WTC11 (cell line): ENCODE data around the gene C1QTNF1. TPM values are rescaled to one million over a fixed set of nuclear protein-coding genes. Genes with fewer than 3 reads are reported as not detected.

Experiments
- ATAC-seq: fragments of 200-7000 bp; cut with Tn5 transposase; 2 replicates; pipeline ENCODE4 v1.10.0; 2021; ENCODE audit warnings: mild to moderate bottlenecking, moderate library complexity
- CTCF ChIA-PET: fragments of 300-600 bp; sonication (Branson Sonifier 250); formaldehyde crosslinking; loops from one replicate; lab custom pipeline; 2021; ENCODE audit warnings: antibody characterized with exemption; lab: Charles Lee
- POLR2A ChIA-PET: fragments of 350-600 bp; sonication (Branson Sonifier 250); formaldehyde crosslinking; loops from one replicate; lab custom pipeline; 2021; ENCODE audit warnings: antibody characterized with exemption; lab: Charles Lee
- DNase-seq: peaks from one replicate; pipeline ENCODE4 v3.0.0; 2021; ENCODE audit warnings: low spot score
- H3K27ac Mint-ChIP-seq: 2 replicates; pipeline ENCODE4 v1.8.0; 2021; ENCODE audit warnings: mixed read lengths
- H3K27me3 Mint-ChIP-seq: 2 replicates; pipeline ENCODE4 v1.8.0; 2021; ENCODE audit warnings: low read depth, mild to moderate bottlenecking, moderate library complexity, mixed read lengths
- H3K36me3 Mint-ChIP-seq: 2 replicates; pipeline ENCODE4 v1.8.0; 2021; ENCODE audit warnings: mixed read lengths
- H3K4me1 Mint-ChIP-seq: 2 replicates; pipeline ENCODE4 v1.8.0; 2022; ENCODE audit warnings: mixed read lengths
- H3K4me3 Mint-ChIP-seq: 2 replicates; pipeline ENCODE4 v1.8.0; 2021; ENCODE audit warnings: mild to moderate bottlenecking, moderate library complexity, mixed read lengths
- H3K9me3 Mint-ChIP-seq: 2 replicates; pipeline ENCODE4 v1.8.0; 2021; ENCODE audit warnings: mixed read lengths
- ATF1 ChIP-seq: sonication (generic); formaldehyde crosslinking; IDR thresholded peaks from 2 replicates; pipeline ENCODE4 v1.8.1; 2023; ENCODE audit warnings: mild to moderate bottlenecking, moderate library complexity, missing genetic modification reagents
- CBFB ChIP-seq: sonication (generic); formaldehyde crosslinking; IDR thresholded peaks from 2 replicates; pipeline ENCODE4 v1.8.1; 2022; ENCODE audit warnings: mild to moderate bottlenecking, low read depth, missing genetic modification reagents
- CREB1 ChIP-seq: sonication (generic); formaldehyde crosslinking; IDR thresholded peaks from 2 replicates; pipeline ENCODE4 v1.8.0; 2023; ENCODE audit warnings: mild to moderate bottlenecking, missing genetic modification reagents
- FOXJ3 ChIP-seq: sonication (generic); formaldehyde crosslinking; IDR thresholded peaks from 2 replicates; pipeline ENCODE4 v1.9.0; 2021; ENCODE audit warnings: missing genetic modification reagents, mild to moderate bottlenecking, borderline replicate concordance
- GABPB1 ChIP-seq: sonication (generic); formaldehyde crosslinking; IDR thresholded peaks from 2 replicates; pipeline ENCODE4 v1.8.1; 2023; ENCODE audit warnings: mild to moderate bottlenecking, missing genetic modification reagents
- GTF2I ChIP-seq: fragments of 250-450 bp; sonication (Bioruptor Pico); conservative IDR thresholded peaks from 2 replicates; pipeline ENCODE4 v1.4.0; 2021; ENCODE audit warnings: mild to moderate bottlenecking
- IRF2 ChIP-seq: sonication (generic); formaldehyde crosslinking; IDR thresholded peaks from 2 replicates; pipeline ENCODE4 v1.8.0; 2022; ENCODE audit warnings: low read depth, missing genetic modification reagents, borderline replicate concordance
- NR1H2 ChIP-seq: sonication (generic); formaldehyde crosslinking; IDR thresholded peaks from 2 replicates; pipeline ENCODE4 v1.9.0; 2021; ENCODE audit warnings: mild to moderate bottlenecking, moderate library complexity, missing genetic modification reagents
- PRRX2 ChIP-seq: fragments of 250-450 bp; sonication (Bioruptor Pico); IDR thresholded peaks from 2 replicates; pipeline ENCODE4 v1.8.0; 2021; ENCODE audit warnings: mild to moderate bottlenecking
- ZNF232 ChIP-seq: sonication (generic); formaldehyde crosslinking; IDR thresholded peaks from 2 replicates; pipeline ENCODE4 v1.8.0; 2022; ENCODE audit warnings: mild to moderate bottlenecking, missing genetic modification reagents
- ZNF317 ChIP-seq: sonication (generic); formaldehyde crosslinking; IDR thresholded peaks from 2 replicates; pipeline ENCODE4 v1.8.1; 2023; ENCODE audit warnings: low read depth, mild to moderate bottlenecking, moderate library complexity, missing genetic modification reagents, borderline replicate concordance
- ZNF396 ChIP-seq: fragments of 250-450 bp; sonication (Bioruptor Pico); IDR thresholded peaks from 2 replicates; pipeline ENCODE4 v1.8.0; 2021; ENCODE audit warnings: mild to moderate bottlenecking, moderate library complexity, borderline replicate concordance
- ZNF423 ChIP-seq: fragments of 250-450 bp; sonication (Bioruptor Pico); IDR thresholded peaks from 2 replicates; pipeline ENCODE4 v2.1.2; 2022; ENCODE audit warnings: mild to moderate bottlenecking, moderate library complexity
- total RNA-seq: library from RNA; stranded (reverse); gene quantifications from 3 replicates; pipeline ENCODE4 v1.2.3, GENCODE V29; 2021
- TF ChIP-seq, protein P1 (sequence below): sonication (generic); formaldehyde crosslinking; IDR thresholded peaks from 2 replicates; pipeline ENCODE4 v1.8.1; 2023; ENCODE audit warnings: mild to moderate bottlenecking, missing genetic modification reagents
- TF ChIP-seq, protein P2 (sequence below): sonication (generic); formaldehyde crosslinking; IDR thresholded peaks from 2 replicates; pipeline ENCODE4 v1.8.1; 2022; ENCODE audit warnings: low read depth, missing genetic modification reagents, borderline replicate concordance
- TF ChIP-seq, protein P3 (sequence below): fragments of 250-450 bp; sonication (Bioruptor Pico); IDR thresholded peaks from 2 replicates; pipeline ENCODE4 v1.9.0; 2021; ENCODE audit warnings: mild to moderate bottlenecking
- TF ChIP-seq, protein P4 (sequence below): sonication (generic); formaldehyde crosslinking; IDR thresholded peaks from 2 replicates; pipeline ENCODE4 v1.8.0; 2023; ENCODE audit warnings: missing genetic modification reagents, mild to moderate bottlenecking, borderline replicate concordance
- TF ChIP-seq, protein P5 (sequence below): sonication (generic); formaldehyde crosslinking; IDR thresholded peaks from 2 replicates; pipeline ENCODE4 v1.8.0; 2022; ENCODE audit warnings: mild to moderate bottlenecking, missing genetic modification reagents

Gene C1QTNF1
- total RNA-seq, 1 experiment from 2014 or later, result 1.7 TPM

DNA sequence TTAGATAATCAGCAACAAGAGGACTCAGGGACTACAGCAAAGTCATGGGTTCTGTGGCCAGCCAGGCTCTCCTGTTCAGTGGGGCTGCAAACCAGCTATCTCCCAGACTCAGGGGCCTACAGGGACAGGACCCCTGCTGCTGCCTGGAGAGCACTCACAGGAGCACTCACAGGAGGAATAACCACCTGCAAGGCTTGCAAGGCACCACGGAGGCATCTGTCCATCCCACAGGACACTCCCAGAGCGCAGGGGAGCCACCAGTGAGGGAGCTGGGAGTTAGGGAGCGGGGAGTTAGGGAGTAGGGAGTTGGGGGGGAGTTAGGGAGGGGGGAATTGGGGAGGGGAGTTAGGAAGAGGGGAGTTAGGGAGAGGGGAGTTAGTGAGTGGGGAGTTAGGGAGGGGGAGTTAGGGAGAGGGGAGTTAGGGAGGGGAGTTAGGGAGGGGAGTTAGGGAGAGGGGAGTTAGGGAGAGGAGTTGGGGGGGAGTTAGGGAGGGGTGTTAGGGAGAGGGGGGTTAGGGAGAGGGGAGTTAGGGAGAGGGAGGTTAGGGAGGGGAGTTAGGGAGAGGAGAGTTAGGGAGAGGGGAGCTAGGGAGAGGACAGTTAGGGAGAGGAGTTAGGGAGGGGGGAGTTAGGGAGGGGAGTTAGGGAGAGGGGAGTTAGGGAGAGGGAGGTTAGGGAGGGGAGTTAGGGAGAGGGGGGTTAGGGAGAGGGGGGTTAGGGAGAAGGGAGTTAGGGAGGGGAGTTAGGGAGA lies 20.1 kb upstream of the C1QTNF1 start:
- H3K27me3 Mint-ChIP-seq, result peaks cover 77% of the 10 kb centered on the region
- no peak for ATAC-seq
- no peak overlapping the region for H3K27ac Mint-ChIP-seq
- H3K9me3 Mint-ChIP-seq, result no peaks in the 10 kb centered on the region
- no peak for DNase-seq
- H3K36me3 Mint-ChIP-seq, result peaks cover 3% of the 10 kb centered on the region; the same call in 1 of the 2 replicates
- ChIA-PET CTCF (interaction anchor here (0.6 to 1.6 kb wide), 2 partner anchors 40 to 138 kb away, joined by 3 to 6 read pairs; no protein-coding TSS in a partner anchor), POLR2A (no interaction called here)
- peaks cover 14% of the 10 kb centered on the region for H3K4me1 Mint-ChIP-seq
- H3K4me3 Mint-ChIP-seq, result no peak overlapping the region
- TF ChIP-seq, protein P1, sequence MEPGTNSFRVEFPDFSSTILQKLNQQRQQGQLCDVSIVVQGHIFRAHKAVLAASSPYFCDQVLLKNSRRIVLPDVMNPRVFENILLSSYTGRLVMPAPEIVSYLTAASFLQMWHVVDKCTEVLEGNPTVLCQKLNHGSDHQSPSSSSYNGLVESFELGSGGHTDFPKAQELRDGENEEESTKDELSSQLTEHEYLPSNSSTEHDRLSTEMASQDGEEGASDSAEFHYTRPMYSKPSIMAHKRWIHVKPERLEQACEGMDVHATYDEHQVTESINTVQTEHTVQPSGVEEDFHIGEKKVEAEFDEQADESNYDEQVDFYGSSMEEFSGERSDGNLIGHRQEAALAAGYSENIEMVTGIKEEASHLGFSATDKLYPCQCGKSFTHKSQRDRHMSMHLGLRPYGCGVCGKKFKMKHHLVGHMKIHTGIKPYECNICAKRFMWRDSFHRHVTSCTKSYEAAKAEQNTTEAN (CRISPR knock-in tag), result no peak
- TF ChIP-seq NR1H2 (CRISPR knock-in tag) (no peak), IRF2 (no peak), ZNF396 (CRISPR knock-in tag) (no peak), ATF1 (no peak), GTF2I (no peak), CREB1 (no peak)
- TF ChIP-seq, protein P2, sequence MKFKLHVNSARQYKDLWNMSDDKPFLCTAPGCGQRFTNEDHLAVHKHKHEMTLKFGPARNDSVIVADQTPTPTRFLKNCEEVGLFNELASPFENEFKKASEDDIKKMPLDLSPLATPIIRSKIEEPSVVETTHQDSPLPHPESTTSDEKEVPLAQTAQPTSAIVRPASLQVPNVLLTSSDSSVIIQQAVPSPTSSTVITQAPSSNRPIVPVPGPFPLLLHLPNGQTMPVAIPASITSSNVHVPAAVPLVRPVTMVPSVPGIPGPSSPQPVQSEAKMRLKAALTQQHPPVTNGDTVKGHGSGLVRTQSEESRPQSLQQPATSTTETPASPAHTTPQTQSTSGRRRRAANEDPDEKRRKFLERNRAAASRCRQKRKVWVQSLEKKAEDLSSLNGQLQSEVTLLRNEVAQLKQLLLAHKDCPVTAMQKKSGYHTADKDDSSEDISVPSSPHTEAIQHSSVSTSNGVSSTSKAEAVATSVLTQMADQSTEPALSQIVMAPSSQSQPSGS (CRISPR knock-in tag), result no peak

DNA sequence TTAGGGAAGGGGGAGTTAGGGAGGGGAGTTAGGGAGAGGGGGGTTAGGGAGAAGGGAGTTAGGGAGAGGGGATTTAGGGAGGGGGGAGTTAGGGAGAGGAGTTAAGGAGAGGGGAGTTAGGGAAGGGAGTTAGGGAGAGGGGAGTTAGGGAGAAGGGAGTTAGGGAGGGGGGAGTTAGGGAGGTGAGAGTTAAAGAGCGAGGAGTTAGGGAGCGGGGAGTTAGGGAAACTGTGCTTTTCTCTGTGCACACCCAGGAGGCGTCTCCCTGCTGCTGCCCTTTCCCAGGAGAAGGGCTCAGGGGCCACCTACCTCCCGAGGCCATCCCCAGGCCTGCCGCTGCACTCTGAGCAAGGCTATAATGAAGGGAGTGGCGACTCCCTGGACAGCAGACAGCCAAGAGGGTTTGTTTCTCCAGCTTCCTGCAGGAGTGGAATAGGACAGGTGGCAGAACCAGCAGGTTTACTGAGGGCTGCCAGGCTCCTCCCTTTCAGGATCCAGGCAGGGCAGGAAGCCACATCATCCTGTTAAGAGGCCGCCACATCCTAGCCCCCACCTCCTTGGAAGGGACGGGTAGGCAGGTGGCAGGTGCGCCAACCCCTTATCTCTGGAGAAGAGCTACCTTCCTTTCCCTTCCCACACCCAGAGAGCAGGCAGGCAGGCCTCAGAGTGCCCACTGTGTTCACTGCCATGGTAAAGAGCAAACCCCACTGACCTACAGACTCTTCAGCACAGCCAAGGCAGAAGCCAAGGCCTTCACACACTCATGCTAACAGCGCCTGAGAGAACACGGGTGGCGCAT lies 18.7 kb upstream of the C1QTNF1 start:
- no peaks in the 10 kb centered on the region for H3K9me3 Mint-ChIP-seq
- ChIA-PET POLR2A (no interaction called here), CTCF (no interaction called here)
- no peak for ATAC-seq
- H3K4me3 Mint-ChIP-seq, result no peak overlapping the region
- H3K27me3 Mint-ChIP-seq, result peaks cover 82% of the 10 kb centered on the region
- H3K27ac Mint-ChIP-seq, result no peak overlapping the region
- no peak for DNase-seq
- no peaks in the 10 kb centered on the region; the same call in 1 of the 2 replicates for H3K36me3 Mint-ChIP-seq
- no peak for TF ChIP-seq ZNF317 (CRISPR knock-in tag)
- TF ChIP-seq FOXJ3, result no peak
- TF ChIP-seq PRRX2, result no peak
- TF ChIP-seq, protein P2 (CRISPR knock-in tag), result no peak
- TF ChIP-seq, protein P3, sequence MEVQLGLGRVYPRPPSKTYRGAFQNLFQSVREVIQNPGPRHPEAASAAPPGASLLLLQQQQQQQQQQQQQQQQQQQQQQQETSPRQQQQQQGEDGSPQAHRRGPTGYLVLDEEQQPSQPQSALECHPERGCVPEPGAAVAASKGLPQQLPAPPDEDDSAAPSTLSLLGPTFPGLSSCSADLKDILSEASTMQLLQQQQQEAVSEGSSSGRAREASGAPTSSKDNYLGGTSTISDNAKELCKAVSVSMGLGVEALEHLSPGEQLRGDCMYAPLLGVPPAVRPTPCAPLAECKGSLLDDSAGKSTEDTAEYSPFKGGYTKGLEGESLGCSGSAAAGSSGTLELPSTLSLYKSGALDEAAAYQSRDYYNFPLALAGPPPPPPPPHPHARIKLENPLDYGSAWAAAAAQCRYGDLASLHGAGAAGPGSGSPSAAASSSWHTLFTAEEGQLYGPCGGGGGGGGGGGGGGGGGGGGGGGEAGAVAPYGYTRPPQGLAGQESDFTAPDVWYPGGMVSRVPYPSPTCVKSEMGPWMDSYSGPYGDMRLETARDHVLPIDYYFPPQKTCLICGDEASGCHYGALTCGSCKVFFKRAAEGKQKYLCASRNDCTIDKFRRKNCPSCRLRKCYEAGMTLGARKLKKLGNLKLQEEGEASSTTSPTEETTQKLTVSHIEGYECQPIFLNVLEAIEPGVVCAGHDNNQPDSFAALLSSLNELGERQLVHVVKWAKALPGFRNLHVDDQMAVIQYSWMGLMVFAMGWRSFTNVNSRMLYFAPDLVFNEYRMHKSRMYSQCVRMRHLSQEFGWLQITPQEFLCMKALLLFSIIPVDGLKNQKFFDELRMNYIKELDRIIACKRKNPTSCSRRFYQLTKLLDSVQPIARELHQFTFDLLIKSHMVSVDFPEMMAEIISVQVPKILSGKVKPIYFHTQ (CRISPR knock-in tag), result no peak
- TF ChIP-seq GABPB1 (CRISPR knock-in tag), result no peak
- TF ChIP-seq, protein P4, sequence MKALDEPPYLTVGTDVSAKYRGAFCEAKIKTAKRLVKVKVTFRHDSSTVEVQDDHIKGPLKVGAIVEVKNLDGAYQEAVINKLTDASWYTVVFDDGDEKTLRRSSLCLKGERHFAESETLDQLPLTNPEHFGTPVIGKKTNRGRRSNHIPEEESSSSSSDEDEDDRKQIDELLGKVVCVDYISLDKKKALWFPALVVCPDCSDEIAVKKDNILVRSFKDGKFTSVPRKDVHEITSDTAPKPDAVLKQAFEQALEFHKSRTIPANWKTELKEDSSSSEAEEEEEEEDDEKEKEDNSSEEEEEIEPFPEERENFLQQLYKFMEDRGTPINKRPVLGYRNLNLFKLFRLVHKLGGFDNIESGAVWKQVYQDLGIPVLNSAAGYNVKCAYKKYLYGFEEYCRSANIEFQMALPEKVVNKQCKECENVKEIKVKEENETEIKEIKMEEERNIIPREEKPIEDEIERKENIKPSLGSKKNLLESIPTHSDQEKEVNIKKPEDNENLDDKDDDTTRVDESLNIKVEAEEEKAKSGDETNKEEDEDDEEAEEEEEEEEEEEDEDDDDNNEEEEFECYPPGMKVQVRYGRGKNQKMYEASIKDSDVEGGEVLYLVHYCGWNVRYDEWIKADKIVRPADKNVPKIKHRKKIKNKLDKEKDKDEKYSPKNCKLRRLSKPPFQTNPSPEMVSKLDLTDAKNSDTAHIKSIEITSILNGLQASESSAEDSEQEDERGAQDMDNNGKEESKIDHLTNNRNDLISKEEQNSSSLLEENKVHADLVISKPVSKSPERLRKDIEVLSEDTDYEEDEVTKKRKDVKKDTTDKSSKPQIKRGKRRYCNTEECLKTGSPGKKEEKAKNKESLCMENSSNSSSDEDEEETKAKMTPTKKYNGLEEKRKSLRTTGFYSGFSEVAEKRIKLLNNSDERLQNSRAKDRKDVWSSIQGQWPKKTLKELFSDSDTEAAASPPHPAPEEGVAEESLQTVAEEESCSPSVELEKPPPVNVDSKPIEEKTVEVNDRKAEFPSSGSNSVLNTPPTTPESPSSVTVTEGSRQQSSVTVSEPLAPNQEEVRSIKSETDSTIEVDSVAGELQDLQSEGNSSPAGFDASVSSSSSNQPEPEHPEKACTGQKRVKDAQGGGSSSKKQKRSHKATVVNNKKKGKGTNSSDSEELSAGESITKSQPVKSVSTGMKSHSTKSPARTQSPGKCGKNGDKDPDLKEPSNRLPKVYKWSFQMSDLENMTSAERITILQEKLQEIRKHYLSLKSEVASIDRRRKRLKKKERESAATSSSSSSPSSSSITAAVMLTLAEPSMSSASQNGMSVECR (CRISPR knock-in tag), result no peak
- no peak for TF ChIP-seq CBFB (CRISPR knock-in tag)
- TF ChIP-seq ZNF232 (CRISPR knock-in tag), result no peak
- TF ChIP-seq, protein P5, sequence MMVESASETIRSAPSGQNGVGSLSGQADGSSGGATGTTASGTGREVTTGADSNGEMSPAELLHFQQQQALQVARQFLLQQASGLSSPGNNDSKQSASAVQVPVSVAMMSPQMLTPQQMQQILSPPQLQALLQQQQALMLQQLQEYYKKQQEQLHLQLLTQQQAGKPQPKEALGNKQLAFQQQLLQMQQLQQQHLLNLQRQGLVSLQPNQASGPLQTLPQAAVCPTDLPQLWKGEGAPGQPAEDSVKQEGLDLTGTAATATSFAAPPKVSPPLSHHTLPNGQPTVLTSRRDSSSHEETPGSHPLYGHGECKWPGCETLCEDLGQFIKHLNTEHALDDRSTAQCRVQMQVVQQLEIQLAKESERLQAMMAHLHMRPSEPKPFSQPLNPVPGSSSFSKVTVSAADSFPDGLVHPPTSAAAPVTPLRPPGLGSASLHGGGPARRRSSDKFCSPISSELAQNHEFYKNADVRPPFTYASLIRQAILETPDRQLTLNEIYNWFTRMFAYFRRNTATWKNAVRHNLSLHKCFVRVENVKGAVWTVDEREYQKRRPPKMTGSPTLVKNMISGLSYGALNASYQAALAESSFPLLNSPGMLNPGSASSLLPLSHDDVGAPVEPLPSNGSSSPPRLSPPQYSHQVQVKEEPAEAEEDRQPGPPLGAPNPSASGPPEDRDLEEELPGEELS (CRISPR knock-in tag), result no peak
- TF ChIP-seq ZNF423 (CRISPR knock-in tag), result no peak
- TF ChIP-seq, all 79 proteins: peak for 0
- peaks cover 18% of the 10 kb centered on the region for H3K4me1 Mint-ChIP-seq
